Uterus (tissue), 4 donors: Measurements from ENCODE around the gene RAP1GAP. TPM values are rescaled to one million over a fixed set of nuclear protein-coding genes. Genes with fewer than 3 reads are reported as not detected.

Source experiments
- DNase-seq, 2 donors: peaks; one replicate each; pipeline ENCODE4 v3.0.0-alpha.2; 2019 to 2020
- H3K27ac ChIP-seq, 2 donors: fragments of 200-600 bp; sonication (generic); 1 replicate in 1 of 2; 2 replicates in 1 of 2; pipeline ENCODE4 v1.5.1; 2016 to 2018
- H3K27me3 ChIP-seq, 2 donors: fragments of 200-600 bp; sonication (generic); one replicate each; pipeline ENCODE4 v1.5.1; 2018 to 2019; ENCODE audit warnings: control low read depth in 1 of 2
- H3K36me3 ChIP-seq, 2 donors: fragments of 200-600 bp; sonication (generic); one replicate each; pipeline ENCODE4 v1.5.1; 2019; ENCODE audit warnings: control low read depth in 1 of 2
- H3K4me1 ChIP-seq, 2 donors: fragments of 200-600 bp; sonication (generic); one replicate each; pipeline ENCODE4 v1.5.1; 2018 to 2019; ENCODE audit warnings: control low read depth in 1 of 2
- H3K4me3 ChIP-seq, 2 donors: fragments of 200-600 bp; sonication (generic); 1 replicate in 1 of 2; 2 replicates in 1 of 2; pipeline ENCODE4 v1.5.1; 2018 to 2019; ENCODE audit warnings: mild to moderate bottlenecking in 1 of 2
- H3K9me3 ChIP-seq, 2 donors: fragments of 200-600 bp; sonication (generic); one replicate each; pipeline ENCODE4 v1.5.1; 2019; ENCODE audit warnings: control low read depth in 1 of 2
- CTCF ChIP-seq, 4 experiments: fragments of 200-600 bp in 2 of 4; fragments of 450-650 bp in 2 of 4; sonication (generic) in 2 of 4; IDR thresholded peaks; one replicate each; pipeline ENCODE4 v1.5.1; 2016 to 2019; ENCODE audit warnings: antibody characterized with exemption in 4 of 4, mild to moderate bottlenecking in 2 of 4, moderate library complexity in 1 of 4
- POLR2A ChIP-seq, 2 donors: fragments of 450-650 bp; IDR thresholded peaks; one replicate each; pipeline ENCODE4 v1.6.1; 2016; ENCODE audit warnings: antibody characterized with exemption in 2 of 2, mild to moderate bottlenecking in 1 of 2, moderate library complexity in 1 of 2
- intact Hi-C: fragments of 100-400 bp; cut with DNase I; formaldehyde crosslinking; loops from one replicate; pipeline ENCODE4 v1.15.1; 2023; ENCODE audit warnings: low total_unique reads
- total RNA-seq, 4 donors: library from RNA; depleted of rRNA in 3 of 4; stranded (reverse); fragments of >200 nt in 3 of 4; gene quantifications; one replicate each; pipeline versions ENCODE4 v1.1.0 to v1.2.4, GENCODE V29; 2014 to 2023
- donor health status: DM: yes; HTN: yes; CAD: no.

Gene RAP1GAP
- total RNA-seq, 4 donors from 2014 or later, result 0.18 to 6.9 TPM; not detected in 2

DNA sequence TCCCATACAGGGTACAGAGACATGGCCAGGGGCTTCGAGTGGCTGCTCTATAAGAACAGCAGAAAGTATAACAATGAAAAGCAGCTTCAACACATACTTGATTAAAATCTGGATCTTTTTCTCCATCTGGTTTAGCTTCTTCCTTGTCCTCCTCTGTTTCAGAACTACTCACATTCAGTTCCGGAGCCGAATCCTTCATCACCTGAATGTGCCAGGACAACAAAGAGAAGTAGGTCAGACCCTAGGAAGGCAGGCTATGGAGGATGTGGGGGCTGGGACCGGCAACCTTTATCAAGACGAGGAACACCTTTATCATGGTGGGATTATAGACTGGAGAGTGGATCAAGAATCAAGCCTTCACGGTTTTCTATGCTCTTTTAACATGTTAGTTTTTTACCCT is 32.2 kb upstream of the RAP1GAP start:
- no peak for DNase-seq
- Histone ChIP-seq H3K36me3 (no peaks in the 10 kb centered on the region), H3K4me3 (no peak overlapping the region), H3K27me3 (no peaks in the 10 kb centered on the region), H3K4me1 (no peaks in the 10 kb centered on the region), H3K9me3 (no peaks in the 10 kb centered on the region), H3K27ac (no peak overlapping the region)
- TF ChIP-seq CTCF (IDR thresholded peaks at IDR 0.05), result no peak
- no peak for TF ChIP-seq POLR2A (IDR thresholded peaks at IDR 0.05)
- intact Hi-C loops, result no loop called here

DNA sequence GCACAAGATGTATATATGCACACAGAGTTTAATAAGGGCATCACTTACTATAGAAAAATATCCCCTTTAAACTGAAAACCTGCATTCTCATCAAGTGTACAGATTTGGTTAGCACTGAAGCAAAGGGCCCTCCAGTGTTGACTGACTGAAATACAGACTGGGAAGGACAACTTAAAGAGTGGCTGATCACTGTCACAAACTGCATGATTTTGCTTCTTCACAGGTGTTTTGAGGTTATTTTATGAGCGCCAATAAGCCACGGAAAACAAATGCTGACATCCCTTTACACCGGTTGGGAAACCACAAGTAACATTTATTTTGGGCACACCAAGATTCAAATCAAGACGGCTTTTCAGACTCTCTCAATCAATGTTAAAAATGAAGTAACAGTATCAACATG is 30.9 kb upstream of the RAP1GAP start:
- Histone ChIP-seq H3K4me1 (no peaks in the 10 kb centered on the region), H3K27me3 (no peaks in the 10 kb centered on the region), H3K27ac (no peak overlapping the region), H3K36me3 (no peaks in the 10 kb centered on the region), H3K9me3 (no peaks in the 10 kb centered on the region), H3K4me3 (no peak overlapping the region)
- intact Hi-C loops, result no loop called here
- TF ChIP-seq POLR2A (IDR thresholded peaks at IDR 0.05), result no peak
- DNase-seq, result no peak

- Histone ChIP-seq H3K27me3 (no peaks in the 10 kb centered on the region), H3K9me3 (no peaks in the 10 kb centered on the region), H3K4me1 (no peaks in the 10 kb centered on the region), H3K27ac (no peak overlapping the region), H3K36me3 (no peaks in the 10 kb centered on the region), H3K4me3 (no peak overlapping the region)
- intact Hi-C loops, result no loop called here
- TF ChIP-seq POLR2A (IDR thresholded peaks at IDR 0.05), result no peak
- TF ChIP-seq CTCF (IDR thresholded peaks at IDR 0.05), result no peak
- no peak for DNase-seq
Measured at GRCh38 chr1:21696931-21697330, 27.8 kb upstream of the RAP1GAP start.

- intact Hi-C loops, result no loop called here
- Histone ChIP-seq H3K9me3 (no peaks in the 10 kb centered on the region), H3K36me3 (no peaks in the 10 kb centered on the region), H3K4me1 (no peaks in the 10 kb centered on the region), H3K4me3 (no peak overlapping the region), H3K27ac (no peak overlapping the region), H3K27me3 (no peaks in the 10 kb centered on the region)
- no peak for DNase-seq
- TF ChIP-seq CTCF (IDR thresholded peaks at IDR 0.05), result no peak
- no peak for TF ChIP-seq POLR2A (IDR thresholded peaks at IDR 0.05)
Measured at GRCh38 chr1:21693732-21694131, 24.6 kb upstream of the RAP1GAP start.

- TF ChIP-seq POLR2A (IDR thresholded peaks at IDR 0.05) (no peak), CTCF (IDR thresholded peaks at IDR 0.05) (no peak)
- DNase-seq, result no peak
- no peak overlapping the region for H3K4me3 ChIP-seq
- no peak overlapping the region for H3K27ac ChIP-seq
- H3K4me1 ChIP-seq, result no peaks in the 10 kb centered on the region
- intact Hi-C loops, result no loop called here
- no peaks in the 10 kb centered on the region for H3K9me3 ChIP-seq
- no peaks in the 10 kb centered on the region for H3K36me3 ChIP-seq
- no peaks in the 10 kb centered on the region for H3K27me3 ChIP-seq
Measured at GRCh38 chr1:21691739-21692138, 22.6 kb upstream of the RAP1GAP start.
